Panc1 (cell line): ENCODE results near the gene CHSY3. TPM values are rescaled to one million over a fixed set of nuclear protein-coding genes. Genes with fewer than 3 reads are reported as not detected.

Experiments used
- ATAC-seq: fragments of 200-7000 bp; cut with Tn5 transposase; 2 replicates; pipeline ENCODE4 v1.9.1; 2020; ENCODE audit warnings: mild to moderate bottlenecking, moderate library complexity
- BruUV-seq: library from RNA; stranded (reverse); fragments of 400-500 nt; replicated peaks from 2 replicates; lab custom pipeline; 2021; lab: Mats Ljungman, UMichigan
- CTCF ChIA-PET: fragments of 300-600 bp; sonication (Branson Sonifier 250); formaldehyde crosslinking; loops from one replicate; lab custom pipeline; 2022; ENCODE audit warnings: antibody characterized with exemption; lab: Charles Lee
- POLR2A ChIA-PET: fragments of 300-600 bp; sonication (Branson Sonifier 250); formaldehyde crosslinking; loops from one replicate; lab custom pipeline; 2022; ENCODE audit warnings: antibody characterized with exemption; lab: Charles Lee
- DNase-seq: peaks from one replicate; pipeline ENCODE4 v3.0.0-alpha.2; 2010; ENCODE audit warnings: low read depth, low spot score
- H3K27ac ChIP-seq: 2 replicates; pipeline ENCODE4 v1.5.1; 2011; ENCODE audit warnings: mild to moderate bottlenecking, low read length, inconsistent platforms
- H3K27me3 ChIP-seq: fragments of 200-500 bp; sonication (Bioruptor generic); 2 replicates; pipeline ENCODE4 v1.6.0; 2014; ENCODE audit warnings: low read length, inconsistent platforms; ENCODE audit not compliant: control insufficient read depth, insufficient read depth
- H3K36me3 ChIP-seq: fragments of 200-500 bp; sonication (Bioruptor generic); 2 replicates; pipeline ENCODE4 v1.5.1; 2014; ENCODE audit warnings: inconsistent platforms, mild to moderate bottlenecking, low read length, moderate library complexity; ENCODE audit not compliant: control insufficient read depth, insufficient read depth
- H3K4me1 ChIP-seq: 2 replicates; pipeline ENCODE4 v1.5.1; 2011; ENCODE audit warnings: inconsistent platforms, mild to moderate bottlenecking, low read length, moderate library complexity; ENCODE audit not compliant: control insufficient read depth, insufficient read depth
- H3K4me3 ChIP-seq, 2 experiments: 2 replicates each; pipeline ENCODE4 v1.5.1; 2011 to 2012; ENCODE audit warnings: low read depth in 2 of 2, low read length in 2 of 2, mild to moderate bottlenecking in 2 of 2, inconsistent platforms in 1 of 2, moderate library complexity in 1 of 2
- H3K9me3 ChIP-seq: fragments of 200-500 bp; sonication (Bioruptor generic); 2 replicates; pipeline ENCODE4 v1.5.1; 2014; ENCODE audit warnings: low read depth, mild to moderate bottlenecking, inconsistent platforms, low read length, moderate library complexity; ENCODE audit not compliant: control insufficient read depth, insufficient read depth
- CTCF ChIP-seq: fragments of 450-650 bp; IDR thresholded peaks from 2 replicates; pipeline ENCODE4 v1.5.1; 2017; ENCODE audit warnings: mild to moderate bottlenecking
- POLR2AphosphoS5 ChIP-seq: IDR thresholded peaks from 2 replicates; pipeline ENCODE4 v1.6.1; 2012; ENCODE audit warnings: mild to moderate bottlenecking, low read depth, low read length, moderate library complexity
- REST ChIP-seq, 2 experiments: IDR thresholded peaks; 2 replicates each; pipeline ENCODE4 v1.6.1; 2011 to 2012; ENCODE audit warnings: low read depth in 2 of 2, control low read depth in 1 of 2, low read length in 1 of 2, mild to moderate bottlenecking in 1 of 2, moderate library complexity in 1 of 2; ENCODE audit not compliant: insufficient read depth in 1 of 2
- SIN3A ChIP-seq: IDR thresholded peaks from 2 replicates; pipeline ENCODE4 v1.6.1; 2012; ENCODE audit warnings: low read depth, mild to moderate bottlenecking, low read length, moderate library complexity, borderline replicate concordance; ENCODE audit not compliant: insufficient read depth
- TCF7L2 ChIP-seq: IDR thresholded peaks from 2 replicates; pipeline ENCODE4 v1.6.1; 2011; ENCODE audit warnings: mild to moderate bottlenecking, low read depth, low read length, inconsistent platforms
- in situ Hi-C: cut with HindIII; loops from 2 replicates; pipeline ENCODE4 v1.10.0; 2016; ENCODE audit warnings: low sequenced_read_pairs, low pct_unique_long_range_greater_than_20kb
- intact Hi-C: fragments of 100-400 bp; cut with micrococcal nuclease; formaldehyde crosslinking; loops from one replicate; pipeline ENCODE4 v1.10.0; 2022; ENCODE audit not compliant: unreplicated experiment
- total RNA-seq: library from RNA; stranded (reverse); gene quantifications from one replicate; pipeline ENCODE4 v1.2.1, GENCODE V29; 2021; ENCODE audit not compliant: unreplicated experiment

CHSY3 gene
- total RNA-seq, 1 experiment from 2014 or later, result not detected

GRCh38 chr5:129884322-129884721 lies 19.9 kb upstream of the CHSY3 start:
- no peak overlapping the region for H3K4me3 ChIP-seq
- in situ Hi-C loops, result no loop called here

GRCh38 chr5:129899454-129899853 lies 4.8 kb upstream of the CHSY3 start:
- in situ Hi-C loops, result no loop called here
- Histone ChIP-seq H3K4me3 (no peak overlapping the region), H3K27me3 (peaks cover 21% of the 10 kb centered on the region), H3K4me1 (no peaks in the 10 kb centered on the region), H3K9me3 (no peaks in the 10 kb centered on the region), H3K36me3 (no peaks in the 10 kb centered on the region), H3K27ac (no peak overlapping the region)
- CTCF ChIA-PET, result no interaction called here
- no peak for ATAC-seq
- TF ChIP-seq SIN3A (no peak), REST (IDR thresholded peaks at IDR 0.05; ENCODE audit: insufficient read depth in 1 of 2, low read depth in 2 of 2, low read length in 1 of 2) (no peak), TCF7L2 (no peak), CTCF (peak; percentile 28; the same call in 1 of the 2 replicates), POLR2AphosphoS5 (no peak)
- intact Hi-C loops, result no loop called here
- POLR2A ChIA-PET, result no interaction called here
- BruUV-seq, result no TSS peak
- DNase-seq, result no peak

More at GRCh38 chr5:129884322-129884721, 19.9 kb upstream of the CHSY3 start:
- ChIA-PET POLR2A (no interaction called here), CTCF (no interaction called here)
- DNase-seq, result no peak
- no peaks in the 10 kb centered on the region for H3K36me3 ChIP-seq
- H3K9me3 ChIP-seq, result no peaks in the 10 kb centered on the region
- no peak for ATAC-seq
- no peaks in the 10 kb centered on the region for H3K4me1 ChIP-seq
- TF ChIP-seq POLR2AphosphoS5, result no peak
- TF ChIP-seq CTCF, result no peak
- TF ChIP-seq TCF7L2, result no peak
- TF ChIP-seq SIN3A, result no peak
- TF ChIP-seq REST (IDR thresholded peaks at IDR 0.05; ENCODE audit: insufficient read depth in 1 of 2, low read depth in 2 of 2, low read length in 1 of 2), result no peak
- H3K27ac ChIP-seq, result no peak overlapping the region
- intact Hi-C loops, result no loop called here
- no peaks in the 10 kb centered on the region for H3K27me3 ChIP-seq
- no TSS peak for BruUV-seq
